C4-2B (cell line): ENCODE results near the gene VPS36.

Experiments
- H3K27ac ChIP-seq: fragments of 450-650 bp; 2 replicates; pipeline ENCODE4 v1.5.1; 2017
- CTCF ChIP-seq: fragments of 450-650 bp; conservative IDR thresholded peaks from 2 replicates; pipeline ENCODE4 v1.5.1; 2017; ENCODE audit warnings: mild to moderate bottlenecking
- ZFX ChIP-seq: fragments of 450-650 bp; IDR thresholded peaks from 2 replicates; pipeline ENCODE4 v1.6.1; 2017

VPS36 gene

DNA sequence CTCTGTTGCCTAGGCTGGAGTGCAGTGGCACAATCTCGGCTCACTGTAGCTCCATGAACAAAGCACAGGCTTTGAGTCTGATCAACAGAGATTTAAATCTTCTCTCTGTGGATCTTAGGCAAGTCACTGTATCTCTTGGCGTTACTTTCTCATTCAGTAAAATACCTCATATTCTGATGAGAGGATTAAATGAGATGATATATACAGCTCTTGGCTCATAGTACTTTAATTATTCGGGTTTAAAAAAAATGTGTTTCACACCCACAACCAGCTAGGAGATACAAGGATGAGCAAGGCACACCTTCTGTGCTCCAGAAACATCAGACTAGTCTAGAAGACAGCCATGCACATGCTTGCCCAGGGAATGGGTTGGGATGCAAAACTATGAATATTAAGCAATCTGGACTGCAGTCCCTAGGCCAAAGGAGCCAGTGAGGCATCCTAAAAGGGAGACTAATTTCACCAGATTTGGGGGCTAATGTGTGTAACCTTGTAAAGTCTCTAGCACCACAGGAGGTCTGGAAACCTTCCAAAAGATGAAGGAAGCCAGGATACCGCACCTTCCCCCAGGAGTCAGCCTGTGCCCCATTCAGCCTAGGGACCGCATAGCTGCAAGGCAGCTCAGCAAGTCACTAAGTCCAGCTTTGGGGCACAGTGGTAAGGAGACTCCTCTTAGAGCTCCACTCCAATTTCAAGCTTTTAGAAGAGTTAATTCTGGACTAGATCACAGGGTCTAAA is 2.5 kb downstream of the VPS36 start:
- TF ChIP-seq CTCF: no peak
- TF ChIP-seq ZFX: no peak
- H3K27ac ChIP-seq: no peak overlapping the region

DNA sequence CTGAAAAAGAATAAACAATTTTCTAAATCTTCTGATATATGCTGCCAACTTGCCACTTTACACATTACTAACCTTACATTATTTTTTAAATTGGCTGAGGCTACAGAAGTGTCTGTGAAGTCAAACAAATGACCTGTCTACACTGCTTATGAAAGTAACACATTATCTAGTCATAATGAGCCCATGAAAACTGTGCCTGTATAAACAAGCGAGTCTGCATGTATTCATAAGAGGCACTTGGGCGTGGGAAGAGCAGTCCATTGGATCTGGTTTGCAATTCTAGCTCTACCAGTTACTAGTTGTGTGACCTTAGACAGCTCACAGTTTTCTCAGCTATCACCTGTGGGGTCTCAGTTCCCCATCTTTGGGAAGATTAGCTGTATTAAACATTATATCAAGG is 3.1 kb downstream of the VPS36 start:
- H3K27ac ChIP-seq: no peak overlapping the region
- TF ChIP-seq CTCF (no peak), ZFX (no peak)

DNA sequence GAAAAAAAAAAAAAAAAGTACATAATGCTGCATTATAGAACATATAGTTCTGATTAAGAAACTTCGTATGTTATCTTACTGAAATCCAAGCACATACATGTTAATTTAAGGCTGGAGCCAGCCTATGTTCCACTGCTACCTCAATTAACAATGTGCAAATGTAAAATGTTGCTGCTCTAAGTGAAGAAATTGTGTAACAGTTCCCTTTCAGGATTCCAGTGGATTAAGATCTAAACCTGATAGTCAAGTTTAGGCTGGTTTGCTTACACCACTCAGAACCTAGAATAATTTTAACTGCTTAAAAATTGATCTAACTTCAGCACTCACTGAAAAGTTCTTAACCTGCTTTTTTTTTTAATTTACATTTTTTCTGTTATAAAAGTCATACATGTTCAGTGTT is 4.2 kb downstream of the VPS36 start:
- no peak overlapping the region for H3K27ac ChIP-seq

DNA sequence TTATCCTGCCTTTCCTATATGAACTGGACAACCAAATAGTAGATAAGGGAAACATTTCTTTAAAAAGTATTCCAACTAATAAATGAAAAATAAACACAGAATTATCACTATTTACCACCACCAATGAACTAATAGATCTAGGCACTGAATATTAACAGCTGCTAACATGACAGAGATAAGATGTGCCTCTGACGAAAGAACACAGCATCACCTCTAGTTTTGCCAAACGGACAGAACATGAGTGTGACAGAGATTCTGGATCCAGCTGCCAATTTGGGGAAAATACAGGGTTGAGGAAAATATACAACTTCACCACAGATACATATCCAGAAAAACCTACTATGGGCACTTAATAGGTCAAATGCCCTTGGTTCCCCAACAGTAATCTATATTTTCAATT is 18.0 kb downstream of the VPS36 start:
- H3K27ac ChIP-seq: no peak overlapping the region
- TF ChIP-seq CTCF (no peak), ZFX (no peak)

More for the DNA sequence above, 4.2 kb downstream of the VPS36 start:
- no peak for TF ChIP-seq ZFX
- no peak for TF ChIP-seq CTCF

DNA sequence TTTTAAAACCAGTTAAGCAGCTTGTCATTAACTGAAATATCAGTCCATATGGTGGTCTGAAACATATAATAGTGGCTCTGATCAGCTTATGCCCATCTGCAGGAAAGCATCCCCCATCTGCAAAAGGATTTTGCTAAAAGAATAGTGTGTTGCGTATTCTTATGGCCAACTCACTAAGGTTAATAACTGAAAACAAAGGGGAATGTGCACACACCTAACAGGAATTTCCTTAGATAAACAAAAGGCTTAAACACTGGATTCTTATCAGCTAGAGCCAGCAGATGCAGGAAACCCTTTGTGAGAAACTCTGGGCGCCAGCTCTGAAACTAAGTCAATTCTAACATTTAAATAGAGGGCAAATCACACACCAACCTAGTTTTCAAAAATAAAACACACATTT is 22.1 kb downstream of the VPS36 start:
- TF ChIP-seq ZFX: no peak
- TF ChIP-seq CTCF: no peak
- no peak overlapping the region for H3K27ac ChIP-seq

- no peak overlapping the region for H3K27ac ChIP-seq
- no peak for TF ChIP-seq CTCF
Measured at GRCh38 chr13:52421216-52421615, 29.2 kb downstream of the VPS36 start.

DNA sequence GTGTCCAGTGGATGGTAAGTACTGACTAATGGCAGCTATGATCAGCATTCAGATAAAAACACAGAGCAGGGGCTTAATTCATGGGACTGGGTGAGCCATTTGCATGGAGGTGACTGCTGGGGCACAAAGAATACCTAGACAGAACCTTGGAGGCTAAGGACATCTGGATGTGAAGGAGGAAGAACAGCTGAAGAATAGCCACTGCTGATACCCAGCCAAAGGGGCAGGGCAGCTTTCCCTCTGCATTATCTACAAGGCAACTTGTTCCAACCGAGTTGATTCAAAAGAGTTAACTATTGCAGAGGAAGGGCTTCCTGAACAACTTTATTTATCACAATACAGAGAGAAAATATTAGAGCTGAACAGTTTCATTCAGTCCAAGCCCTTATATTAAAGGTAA is 31.4 kb downstream of the VPS36 start:
- no peak overlapping the region for H3K27ac ChIP-seq
- TF ChIP-seq CTCF (no peak), ZFX (no peak)
